Esophagus muscularis mucosa (tissue), 4 donors: ENCODE data around the gene HINT3.

Source experiments
- CTCF ChIP-seq, 3 experiments: fragments of 200-600 bp in 2 of 3; fragments of 450-650 bp in 1 of 3; sonication (generic) in 2 of 3; IDR thresholded peaks; one replicate each; pipeline ENCODE4 v1.5.1; 2017 to 2019; ENCODE audit warnings: antibody characterized with exemption in 3 of 3, mild to moderate bottlenecking in 2 of 3, moderate library complexity in 1 of 3
- EP300 ChIP-seq: sonication (generic); formaldehyde crosslinking; IDR thresholded peaks from one replicate; pipeline ENCODE4 v1.6.1; 2017; ENCODE audit warnings: antibody characterized with exemption
- POLR2A ChIP-seq: fragments of 450-650 bp; IDR thresholded peaks from one replicate; pipeline ENCODE4 v1.6.1; 2017; ENCODE audit warnings: antibody characterized with exemption, moderate library complexity, mild to moderate bottlenecking, low read depth
- POLR2AphosphoS5 ChIP-seq, 2 donors: sonication (generic); formaldehyde crosslinking; IDR thresholded peaks; one replicate each; pipeline ENCODE4 v1.6.1; 2017; ENCODE audit warnings: antibody characterized with exemption in 2 of 2

- TF ChIP-seq CTCF (IDR thresholded peaks at IDR 0.05) (no peak), EP300 (no peak), POLR2AphosphoS5 (IDR thresholded peaks at IDR 0.05) (no peak), POLR2A (no peak)
Measured at GRCh38 chr6:125950293-125950692, 6.3 kb upstream of the HINT3 start.
